ENCODE results near the gene RASGRF2. TPM values are rescaled to one million over a fixed set of nuclear protein-coding genes. Genes with fewer than 3 reads are reported as not detected.

Gene RASGRF2
- total RNA-seq, 1 experiment from 2014 or later = 0.18 TPM

DNA sequence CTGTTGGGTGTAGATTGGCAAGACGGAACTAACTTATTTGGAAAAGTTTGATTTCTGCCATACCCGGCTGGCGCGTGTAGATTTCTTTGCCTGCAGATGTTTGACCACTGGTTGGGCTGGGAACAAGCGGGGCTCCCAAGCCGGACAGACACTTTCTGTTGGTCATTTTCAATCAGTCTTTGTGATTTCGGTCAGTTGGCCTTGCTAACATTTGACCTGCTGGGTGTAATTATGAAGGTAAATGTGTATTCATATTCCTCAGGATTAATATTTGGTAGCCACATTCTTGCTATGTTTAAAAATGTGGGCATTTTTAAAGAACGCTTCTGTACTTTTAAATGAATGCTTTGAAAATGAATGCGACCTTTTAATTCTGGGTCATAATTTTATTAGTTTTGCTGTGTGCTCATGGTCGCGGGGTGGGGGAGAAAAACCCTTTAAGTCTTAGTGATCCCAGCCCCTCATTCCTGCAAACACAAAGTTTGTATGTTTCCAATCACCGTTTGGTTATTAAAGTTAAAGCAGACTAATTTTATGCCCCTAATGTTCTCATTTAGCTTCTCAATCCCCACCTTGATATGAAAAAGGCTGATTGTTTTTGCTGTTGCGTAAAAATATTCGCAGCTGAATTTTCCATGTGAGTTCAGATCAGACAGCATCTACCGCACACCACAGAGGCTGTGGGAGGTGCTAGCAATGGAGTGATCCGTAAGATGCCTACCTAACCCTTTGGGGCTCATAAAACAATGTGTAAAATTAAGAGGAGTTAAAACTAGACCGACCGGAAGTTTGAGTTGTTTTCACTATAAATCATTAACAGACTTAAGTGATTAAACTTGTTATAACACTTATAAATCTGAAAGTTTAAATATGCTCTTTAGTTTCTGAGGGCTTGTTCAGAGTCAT is 1.5 kb downstream of the RASGRF2 start:
- H4K20me1 ChIP-seq (ENCODE audit: low read length) = no peaks in the 10 kb centered on the region
- BruUV-seq (replicated peaks) = no TSS peak
- DNase-seq = no peak
- ChIA-PET POLR2A (ENCODE audit: unreplicated experiment) (no interaction called here), CTCF (no interaction called here)
- no peak for ATAC-seq
- H3K27me3 ChIP-seq (ENCODE audit: low read length) = no peaks in the 10 kb centered on the region
- H3K4me1 ChIP-seq (ENCODE audit: insufficient read depth, low read length) = peaks cover 18% of the 10 kb centered on the region; the same call in 1 of the 2 replicates
- H3K9ac ChIP-seq (ENCODE audit: low read length) = no peak overlapping the region
- no peak overlapping the region for H3K4me3 ChIP-seq (ENCODE audit: low read length)
- H3K36me3 ChIP-seq (ENCODE audit: low read depth, low read length) = no peaks in the 10 kb centered on the region
- no peak for TF ChIP-seq EZH2phosphoT487 (IDR thresholded peaks at IDR 0.05; ENCODE audit: borderline replicate concordance, low read length)
- TF ChIP-seq EZH2 (IDR thresholded peaks at IDR 0.05; ENCODE audit: low read length, unreplicated experiment) = no peak
- TF ChIP-seq, protein P1, sequence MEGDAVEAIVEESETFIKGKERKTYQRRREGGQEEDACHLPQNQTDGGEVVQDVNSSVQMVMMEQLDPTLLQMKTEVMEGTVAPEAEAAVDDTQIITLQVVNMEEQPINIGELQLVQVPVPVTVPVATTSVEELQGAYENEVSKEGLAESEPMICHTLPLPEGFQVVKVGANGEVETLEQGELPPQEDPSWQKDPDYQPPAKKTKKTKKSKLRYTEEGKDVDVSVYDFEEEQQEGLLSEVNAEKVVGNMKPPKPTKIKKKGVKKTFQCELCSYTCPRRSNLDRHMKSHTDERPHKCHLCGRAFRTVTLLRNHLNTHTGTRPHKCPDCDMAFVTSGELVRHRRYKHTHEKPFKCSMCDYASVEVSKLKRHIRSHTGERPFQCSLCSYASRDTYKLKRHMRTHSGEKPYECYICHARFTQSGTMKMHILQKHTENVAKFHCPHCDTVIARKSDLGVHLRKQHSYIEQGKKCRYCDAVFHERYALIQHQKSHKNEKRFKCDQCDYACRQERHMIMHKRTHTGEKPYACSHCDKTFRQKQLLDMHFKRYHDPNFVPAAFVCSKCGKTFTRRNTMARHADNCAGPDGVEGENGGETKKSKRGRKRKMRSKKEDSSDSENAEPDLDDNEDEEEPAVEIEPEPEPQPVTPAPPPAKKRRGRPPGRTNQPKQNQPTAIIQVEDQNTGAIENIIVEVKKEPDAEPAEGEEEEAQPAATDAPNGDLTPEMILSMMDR (conservative IDR thresholded peaks at IDR 0.05; ENCODE audit: low read depth, low read length) = no peak
- no peak overlapping the region for H3K4me2 ChIP-seq (ENCODE audit: low read length)
- intact Hi-C loops (cut with micrococcal nuclease) = no loop called here
- no peak overlapping the region for H2AFZ ChIP-seq (ENCODE audit: low read length)
- H3K9me2 ChIP-seq (replicated peaks; ENCODE audit: low read length) = no peaks in the 10 kb centered on the region
- H3K79me2 ChIP-seq (ENCODE audit: low read length) = no peaks in the 10 kb centered on the region
- H3K27ac ChIP-seq (ENCODE audit: low read length) = no peak overlapping the region
- H3K9me3 ChIP-seq (ENCODE audit: low read length) = no peaks in the 10 kb centered on the region
- H3F3A ChIP-seq (ENCODE audit: low read length, unreplicated experiment) = no peaks in the 10 kb centered on the region

DNA sequence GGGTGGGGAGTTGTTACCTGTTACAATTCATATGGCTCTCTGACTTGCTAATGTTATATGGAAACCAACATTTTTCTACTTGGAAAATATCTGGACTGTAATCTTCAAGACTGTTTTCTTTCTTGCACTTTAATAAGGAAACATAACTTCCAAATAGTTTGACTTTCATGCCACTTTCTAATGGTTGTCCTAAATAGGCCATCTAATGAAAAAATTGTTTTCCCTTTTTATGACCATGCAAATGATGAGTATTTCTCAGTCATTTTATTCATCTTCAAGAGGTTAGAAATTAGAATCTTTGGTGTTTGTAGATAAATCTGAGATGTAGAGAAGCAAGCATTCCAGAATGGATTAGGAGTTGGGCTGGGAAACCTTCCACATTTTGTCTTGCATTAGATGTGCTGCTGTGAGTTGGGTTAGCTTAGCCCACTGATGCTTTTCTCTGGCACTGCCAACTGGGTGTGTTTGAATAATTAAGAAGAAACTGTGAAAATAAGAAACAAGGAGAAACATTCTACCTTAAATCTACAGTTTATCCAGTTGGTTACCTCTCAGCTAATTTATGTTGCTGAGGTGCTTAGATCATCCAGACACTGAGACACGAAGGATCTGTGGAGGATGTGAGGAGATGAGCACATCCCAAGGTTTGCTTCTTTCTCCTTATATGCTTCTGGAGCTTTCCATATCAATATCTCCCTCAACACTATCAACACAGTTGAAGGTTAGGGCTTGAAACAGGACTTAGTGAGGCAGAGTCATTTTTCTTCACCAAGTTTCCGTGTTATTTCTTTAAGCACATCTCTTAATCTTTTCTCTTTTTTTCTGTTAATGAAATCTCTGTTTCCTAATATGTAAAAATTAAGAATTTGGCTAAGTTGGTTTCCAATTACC is 2.7 kb downstream of the RASGRF2 start:
- peaks cover 28% of the 10 kb centered on the region for H3K4me1 ChIP-seq (ENCODE audit: insufficient read depth, low read length)
- no peaks in the 10 kb centered on the region for H3K36me3 ChIP-seq (ENCODE audit: low read depth, low read length)
- ChIA-PET POLR2A (ENCODE audit: unreplicated experiment) (no interaction called here), CTCF (no interaction called here)
- no peaks in the 10 kb centered on the region for H3K79me2 ChIP-seq (ENCODE audit: low read length)
- no peak overlapping the region for H3K27ac ChIP-seq (ENCODE audit: low read length)
- no peak overlapping the region for H2AFZ ChIP-seq (ENCODE audit: low read length)
- no peaks in the 10 kb centered on the region for H3K9me2 ChIP-seq (replicated peaks; ENCODE audit: low read length)
- ATAC-seq = no peak
- TF ChIP-seq, protein P1 (conservative IDR thresholded peaks at IDR 0.05; ENCODE audit: low read depth, low read length) = no peak
- TF ChIP-seq EZH2 (IDR thresholded peaks at IDR 0.05; ENCODE audit: low read length, unreplicated experiment) (no peak), EZH2phosphoT487 (IDR thresholded peaks at IDR 0.05; ENCODE audit: borderline replicate concordance, low read length) (no peak)
- H4K20me1 ChIP-seq (ENCODE audit: low read length) = no peaks in the 10 kb centered on the region
- no peak overlapping the region for H3K4me2 ChIP-seq (ENCODE audit: low read length)
- no TSS peak for BruUV-seq (replicated peaks)
- H3F3A ChIP-seq (ENCODE audit: low read length, unreplicated experiment) = peaks cover 3% of the 10 kb centered on the region
- no peak for DNase-seq
- no peak overlapping the region for H3K4me3 ChIP-seq (ENCODE audit: low read length)
- no peak overlapping the region for H3K9ac ChIP-seq (ENCODE audit: low read length)
- intact Hi-C loops (cut with micrococcal nuclease) = no loop called here
- H3K9me3 ChIP-seq (ENCODE audit: low read length) = no peaks in the 10 kb centered on the region
- no peaks in the 10 kb centered on the region for H3K27me3 ChIP-seq (ENCODE audit: low read length)

Data from PC-3 (cell line).